Brain microvascular endothelial cell (primary cell): Measurements from ENCODE around the gene KBTBD13.
A peak's percentile ranks its signal among the peaks of the same experiment; 100 is the strongest.
"Not testable (repeated sequence)": the region's sequence is repeated elsewhere in the genome, so short reads cannot be mapped to it uniquely, and the experiment has no call there.

ENCODE experiments used
- DNase-seq: peaks from one replicate; pipeline ENCODE4 v3.0.0-alpha.2; 2020
- H3K27ac ChIP-seq: fragments of 250-450 bp; sonication (Bioruptor Pico); 2 replicates; pipeline ENCODE4 v1.5.1; 2020; ENCODE audit warnings: mild to moderate bottlenecking, moderate library complexity
- H3K27me3 ChIP-seq: fragments of 250-450 bp; sonication (Bioruptor Pico); replicated peaks from 2 replicates; pipeline ENCODE4 v1.5.1; 2020; ENCODE audit warnings: mild to moderate bottlenecking
- H3K36me3 ChIP-seq: fragments of 250-450 bp; sonication (Bioruptor Pico); replicated peaks from 2 replicates; pipeline ENCODE4 v1.5.1; 2020; ENCODE audit warnings: mild to moderate bottlenecking
- H3K4me3 ChIP-seq: 2 replicates; pipeline ENCODE4 v1.5.1; 2011; ENCODE audit warnings: low read depth, mild to moderate bottlenecking, control low read depth, low read length, moderate library complexity
- CTCF ChIP-seq: IDR thresholded peaks from 2 replicates; pipeline ENCODE4 v1.5.1; 2011; ENCODE audit warnings: low read depth, mild to moderate bottlenecking, moderate library complexity, low read length, control low read depth, inconsistent platforms; ENCODE audit errors: missing control alignments
- in situ Hi-C: cut with HindIII; loops from 2 replicates; pipeline ENCODE4 v1.10.0; 2017; ENCODE audit warnings: low sequenced_read_pairs, low pct_ligation_motif_present

The KBTBD13 gene

GRCh38 chr15:65068403-65068788 lies 8.2 kb upstream of the KBTBD13 start:
- in situ Hi-C loops: no loop called here
- TF ChIP-seq CTCF: no peak
- H3K27me3 ChIP-seq: peaks cover 17% of the 10 kb centered on the region
- no peak for DNase-seq
- no peak overlapping the region for H3K27ac ChIP-seq
- no peak overlapping the region for H3K4me3 ChIP-seq
- no peaks in the 10 kb centered on the region for H3K36me3 ChIP-seq

- Histone ChIP-seq H3K27me3 (peaks cover 17% of the 10 kb centered on the region), H3K4me3 (no peak overlapping the region), H3K27ac (no peak overlapping the region), H3K36me3 (no peaks in the 10 kb centered on the region)
- in situ Hi-C loops: no loop called here
- DNase-seq: peak; percentile 20
- TF ChIP-seq CTCF: no peak
Measured at GRCh38 chr15:65069179-65069578, 7.4 kb upstream of the KBTBD13 start.

DNA sequence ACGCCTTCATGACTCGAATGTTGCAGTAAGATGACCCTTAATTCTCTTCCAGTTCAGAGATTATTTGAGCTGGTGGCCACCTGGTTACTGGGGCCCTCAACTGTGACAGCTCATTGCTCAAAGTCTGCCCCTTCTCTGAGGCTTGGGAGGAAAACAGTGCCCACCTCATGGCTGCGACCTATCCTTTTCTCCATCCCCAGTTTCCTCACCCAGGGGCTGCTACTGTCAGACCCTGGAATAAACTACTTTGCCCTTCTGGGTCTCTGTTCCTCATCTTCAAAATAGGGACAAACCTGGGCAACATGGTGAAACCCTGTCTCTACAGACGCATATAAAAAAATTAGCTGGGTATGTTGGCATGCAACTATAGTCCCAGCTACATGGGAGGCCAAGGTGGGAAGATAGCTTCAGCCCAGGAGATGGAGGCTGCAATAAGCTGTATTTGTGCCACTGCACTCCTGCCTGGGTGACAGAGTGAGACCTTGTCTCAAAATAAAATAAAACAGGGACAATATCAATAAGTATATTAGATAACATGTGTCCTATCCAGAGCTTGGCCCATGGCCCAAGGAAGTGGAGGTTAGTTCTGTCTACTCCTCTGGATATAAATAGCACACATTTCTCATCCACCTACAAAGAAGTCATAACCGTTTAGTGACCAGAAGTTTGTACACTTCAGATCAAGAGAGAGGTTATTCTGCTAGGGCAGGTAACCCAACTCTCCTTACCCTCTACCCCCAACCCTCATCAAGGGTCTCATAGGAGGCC lies 6.6 kb upstream of the KBTBD13 start:
- no peak for DNase-seq
- H3K27ac ChIP-seq: no peak overlapping the region
- TF ChIP-seq CTCF: no peak
- no peak overlapping the region for H3K4me3 ChIP-seq
- peaks cover 15% of the 10 kb centered on the region for H3K27me3 ChIP-seq
- no peaks in the 10 kb centered on the region for H3K36me3 ChIP-seq
- in situ Hi-C loops: no loop called here

- no peak for TF ChIP-seq CTCF
- no peak overlapping the region for H3K27ac ChIP-seq
- peaks cover 12% of the 10 kb centered on the region for H3K27me3 ChIP-seq
- H3K4me3 ChIP-seq: no peak overlapping the region
- in situ Hi-C loops: no loop called here
- no peak for DNase-seq
- no peaks in the 10 kb centered on the region for H3K36me3 ChIP-seq
Measured at GRCh38 chr15:65071381-65071811, 5.2 kb upstream of the KBTBD13 start.

GRCh38 chr15:65072027-65072426 lies 4.5 kb upstream of the KBTBD13 start:
- no peak overlapping the region for H3K27ac ChIP-seq
- no peaks in the 10 kb centered on the region for H3K36me3 ChIP-seq
- in situ Hi-C loops: no loop called here
- peaks cover 7% of the 10 kb centered on the region for H3K27me3 ChIP-seq
- no peak overlapping the region for H3K4me3 ChIP-seq
- no peak for TF ChIP-seq CTCF
- no peak for DNase-seq

GRCh38 chr15:65072617-65073016 lies 3.9 kb upstream of the KBTBD13 start:
- in situ Hi-C loops: no loop called here

DNA sequence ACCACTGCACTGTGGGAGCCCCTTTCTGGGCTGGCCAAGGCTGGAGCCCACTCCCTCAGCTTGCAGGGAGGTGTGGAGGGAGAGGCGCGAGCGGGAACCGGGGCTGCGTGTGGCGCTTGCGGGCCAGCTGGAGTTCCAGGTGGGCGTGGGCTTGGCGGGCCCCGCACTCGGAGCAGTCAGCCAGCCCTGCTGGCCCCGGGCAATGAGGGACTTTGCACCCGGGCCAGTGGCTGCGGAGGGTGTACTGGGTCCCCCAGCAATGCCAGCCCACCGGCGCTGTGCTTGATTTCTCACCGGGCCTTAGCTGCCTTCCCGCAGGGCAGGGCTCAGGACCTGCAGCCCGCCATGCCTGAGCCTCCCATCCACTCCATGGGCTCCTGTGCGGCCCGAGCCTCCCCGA lies 1.6 kb upstream of the KBTBD13 start:
- in situ Hi-C loops, H3K27me3 ChIP-seq, H3K4me3 ChIP-seq, H3K27ac ChIP-seq, DNase-seq, H3K36me3 ChIP-seq: not testable (repeated sequence)

More at GRCh38 chr15:65072617-65073016, 3.9 kb upstream of the KBTBD13 start:
- no peak for DNase-seq
- H3K27me3 ChIP-seq: peaks cover 3% of the 10 kb centered on the region
- H3K27ac ChIP-seq: no peak overlapping the region
- no peak for TF ChIP-seq CTCF
- no peaks in the 10 kb centered on the region for H3K36me3 ChIP-seq
- H3K4me3 ChIP-seq: no peak overlapping the region

DNA sequence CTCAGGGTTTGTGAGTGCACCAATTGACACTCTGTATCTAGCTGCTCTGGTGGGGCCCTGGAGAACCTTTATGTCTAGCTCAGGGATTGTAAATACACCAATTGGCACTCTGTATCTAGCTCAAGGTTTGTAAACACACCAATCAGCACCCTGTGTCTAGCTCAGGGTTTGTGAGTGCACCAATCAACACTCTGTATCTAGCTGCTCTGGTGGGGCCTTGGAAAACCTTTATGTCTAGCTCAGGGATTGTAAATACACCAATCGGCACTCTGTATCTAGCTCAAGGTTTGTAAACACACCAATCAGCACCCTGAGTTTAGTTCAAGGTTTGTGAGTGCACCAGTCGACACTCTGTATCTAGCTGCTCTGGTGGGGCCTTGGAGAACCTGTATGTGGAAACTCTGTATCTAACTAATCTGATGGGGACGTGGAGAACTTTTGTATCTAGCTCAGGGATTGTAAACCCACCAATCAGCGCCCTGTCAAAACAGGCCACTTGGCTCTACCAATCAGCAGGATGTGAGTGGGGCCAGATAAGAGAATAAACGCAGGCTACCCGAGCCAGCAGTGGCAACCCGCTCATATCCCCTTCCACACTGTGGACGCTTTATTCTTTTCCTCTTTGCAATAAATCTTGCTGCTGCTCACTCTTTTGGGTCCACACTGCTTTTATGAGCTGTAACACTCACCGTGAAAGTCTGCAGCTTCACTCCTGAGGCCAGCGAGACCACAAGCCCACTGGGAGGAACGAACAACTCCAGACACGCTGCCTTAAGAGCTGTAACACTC lies 745 bp upstream of the KBTBD13 start:
- in situ Hi-C loops, H3K27ac ChIP-seq, DNase-seq, H3K36me3 ChIP-seq, H3K27me3 ChIP-seq, H3K4me3 ChIP-seq: not testable (repeated sequence)
